ENCODE results near the gene SLC2A14. TPM values are rescaled to one million over a fixed set of nuclear protein-coding genes. Genes with fewer than 3 reads are reported as not detected.
"Not testable (repeated sequence)": the region's sequence is repeated elsewhere in the genome, so short reads cannot be mapped to it uniquely, and the experiment has no call there.

Gene SLC2A14
- 0.13 TPM in 1 of 2 replicates, not detected in the other for total RNA-seq (2021)
- Bru-seq, nascent RNA: percentile 10 among the genes with signal in this experiment
- BruChase-seq, experiment 1, labeled RNA remaining after a 2-hour chase: percentile 17 among the genes with signal in this experiment
- BruChase-seq, experiment 2, labeled RNA remaining after a 6-hour chase: percentile 9 among the genes with signal in this experiment
- long read RNA-seq, partial matches to known transcripts: 0 of 1 reads
- long read RNA-seq, other reads (novel, unspliced or antisense): 1 of 1 reads

DNA sequence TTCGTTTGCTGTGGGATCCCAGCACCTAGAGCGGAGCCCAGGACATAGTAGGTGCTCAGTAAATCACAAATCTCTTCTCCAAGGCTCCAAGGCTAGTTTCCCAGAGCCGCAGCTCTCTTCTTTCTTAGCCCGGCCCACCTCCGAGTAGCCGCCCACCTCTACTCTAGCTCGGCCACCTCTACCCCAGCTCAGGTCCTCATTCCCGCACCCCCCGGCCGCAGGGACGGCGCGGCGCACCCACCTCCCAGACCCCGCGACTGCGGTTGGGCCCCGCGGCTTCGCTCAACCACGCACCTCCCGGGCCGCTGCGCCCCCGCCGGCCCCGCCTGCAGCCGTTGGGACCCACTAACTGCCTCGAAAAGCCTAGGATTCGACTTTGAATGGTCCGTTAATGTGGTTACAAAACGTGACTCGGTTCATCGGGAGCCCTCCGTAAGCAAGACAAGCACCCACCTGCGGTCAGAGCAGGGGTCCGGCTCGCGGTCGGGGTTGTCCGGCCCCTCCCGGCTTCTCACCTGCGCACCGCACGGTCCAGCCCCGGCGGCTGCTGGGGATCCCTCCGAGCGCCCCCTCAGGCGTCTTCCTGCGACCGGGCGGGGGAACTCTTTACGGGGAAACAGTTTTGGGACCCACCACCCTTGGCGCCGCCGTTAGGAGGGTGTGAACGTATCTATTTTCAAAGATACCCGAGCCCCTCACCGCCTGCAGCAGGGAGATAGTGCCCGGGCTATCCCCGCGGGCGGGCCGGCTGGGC is at the start of gene SLC2A14:
Gene SLC2A14, minus strand, starts transcription at position 350 of the 754 bp plus-strand sequence. CDS start 3,035 bp downstream, outside the sequence.
- no TSS peak for BruUV-seq (replicated peaks)
- ChIA-PET CTCF (no interaction called here), POLR2A (ENCODE audit: unreplicated experiment) (no interaction called here)

DNA sequence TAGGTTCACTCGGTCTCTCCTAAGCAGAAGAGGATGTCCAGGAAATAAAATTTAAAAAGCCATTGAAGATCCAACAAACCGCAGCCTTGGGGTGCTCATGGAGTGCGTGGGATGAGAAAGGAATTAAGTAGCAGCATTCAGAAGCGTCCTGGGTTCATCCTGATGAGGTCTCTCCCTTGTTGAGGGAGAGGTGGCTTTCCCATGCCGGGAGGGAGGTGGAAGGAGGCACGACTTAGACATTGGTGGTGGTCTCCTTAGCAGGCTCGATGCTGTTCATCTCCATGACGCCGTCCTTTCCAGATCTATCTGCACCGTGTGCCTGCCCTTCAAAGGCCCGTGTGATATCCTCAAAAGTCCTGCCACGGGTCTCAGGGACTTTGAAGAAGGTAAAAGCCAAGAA is 48.5 kb upstream of the SLC2A14 start:
- intact Hi-C loops (cut with micrococcal nuclease; ENCODE audit: unreplicated experiment): not testable (repeated sequence)

More for the DNA sequence above, at the start of gene SLC2A14:
- intact Hi-C loops (cut with micrococcal nuclease; ENCODE audit: unreplicated experiment): no loop called here
- Histone ChIP-seq H3K4me3 (no peak within 1 kb of the TSS), H3K27ac (no peak within 1 kb of the TSS), H3K4me1 (replicated peaks; ENCODE audit: insufficient read depth) (peaks cover 4% of the 10 kb centered on the region; the same call in 1 of the 2 replicates), H3K9me3 (ENCODE audit: insufficient read depth, low read depth) (no peaks in the 10 kb centered on the region), H2AFZ (no peak within 1 kb of the TSS), H4K20me1 (ENCODE audit: insufficient read depth) (no peaks in the 10 kb centered on the region), H3K36me3 (ENCODE audit: low read depth) (no peaks in the 10 kb centered on the region), H3F3A (ENCODE audit: insufficient read depth, low read depth) (peaks cover 3% of the 10 kb centered on the region; the same call in 1 of the 2 replicates), H3K4me2 (no peak within 1 kb of the TSS), H3K79me2 (ENCODE audit: low read depth) (no peaks in the 10 kb centered on the region), H3K27me3 (ENCODE audit: insufficient read depth, low read depth) (no peaks in the 10 kb centered on the region), H3K9me2 (ENCODE audit: insufficient read depth) (no peaks in the 10 kb centered on the region)
- no peak for TF ChIP-seq EZH2 (IDR thresholded peaks at IDR 0.05; ENCODE audit: low read depth)
- TF ChIP-seq, protein P1, sequence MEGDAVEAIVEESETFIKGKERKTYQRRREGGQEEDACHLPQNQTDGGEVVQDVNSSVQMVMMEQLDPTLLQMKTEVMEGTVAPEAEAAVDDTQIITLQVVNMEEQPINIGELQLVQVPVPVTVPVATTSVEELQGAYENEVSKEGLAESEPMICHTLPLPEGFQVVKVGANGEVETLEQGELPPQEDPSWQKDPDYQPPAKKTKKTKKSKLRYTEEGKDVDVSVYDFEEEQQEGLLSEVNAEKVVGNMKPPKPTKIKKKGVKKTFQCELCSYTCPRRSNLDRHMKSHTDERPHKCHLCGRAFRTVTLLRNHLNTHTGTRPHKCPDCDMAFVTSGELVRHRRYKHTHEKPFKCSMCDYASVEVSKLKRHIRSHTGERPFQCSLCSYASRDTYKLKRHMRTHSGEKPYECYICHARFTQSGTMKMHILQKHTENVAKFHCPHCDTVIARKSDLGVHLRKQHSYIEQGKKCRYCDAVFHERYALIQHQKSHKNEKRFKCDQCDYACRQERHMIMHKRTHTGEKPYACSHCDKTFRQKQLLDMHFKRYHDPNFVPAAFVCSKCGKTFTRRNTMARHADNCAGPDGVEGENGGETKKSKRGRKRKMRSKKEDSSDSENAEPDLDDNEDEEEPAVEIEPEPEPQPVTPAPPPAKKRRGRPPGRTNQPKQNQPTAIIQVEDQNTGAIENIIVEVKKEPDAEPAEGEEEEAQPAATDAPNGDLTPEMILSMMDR (conservative IDR thresholded peaks at IDR 0.05): no peak
- no peak for DNase-seq

DNA sequence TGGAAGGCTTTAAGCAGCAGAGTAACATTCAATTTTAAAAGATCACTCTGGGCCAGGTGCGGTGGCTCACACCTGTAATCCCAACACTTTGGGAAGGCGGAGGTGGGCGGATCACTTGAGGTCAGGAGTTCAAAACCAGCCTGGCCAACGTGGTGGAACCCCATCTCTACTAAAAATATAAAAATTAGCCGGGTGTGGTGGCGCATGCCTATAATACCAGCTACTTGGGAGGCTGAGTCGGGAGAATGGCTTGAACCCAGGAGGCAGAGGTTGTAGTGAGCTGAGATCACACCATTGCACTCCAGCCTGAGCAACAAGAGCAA is 45.5 kb upstream of the SLC2A14 start:
- BruUV-seq (replicated peaks); DNase-seq; H4K20me1 ChIP-seq (ENCODE audit: insufficient read depth); H3K9me3 ChIP-seq (ENCODE audit: insufficient read depth, low read depth); H3K79me2 ChIP-seq (ENCODE audit: low read depth); H2AFZ ChIP-seq; intact Hi-C loops (cut with micrococcal nuclease; ENCODE audit: unreplicated experiment); H3K4me2 ChIP-seq; H3K27me3 ChIP-seq (ENCODE audit: insufficient read depth, low read depth); H3F3A ChIP-seq (ENCODE audit: insufficient read depth, low read depth); H3K4me1 ChIP-seq (replicated peaks; ENCODE audit: insufficient read depth); H3K9me2 ChIP-seq (ENCODE audit: insufficient read depth); H3K27ac ChIP-seq; H3K36me3 ChIP-seq (ENCODE audit: low read depth); H3K4me3 ChIP-seq: not testable (repeated sequence)
- ChIA-PET CTCF (interaction anchor here (0.6 to 1.0 kb wide), 3 partner anchors 11 to 684 kb away, joined by 3 to 7 read pairs (median 6); no protein-coding TSS in a partner anchor), POLR2A (ENCODE audit: unreplicated experiment) (interaction anchor here (0.6 to 0.9 kb wide), 2 partner anchors 10 to 853 kb away, joined by 5 to 8 read pairs; no protein-coding TSS in a partner anchor)

More for the DNA sequence above, 48.5 kb upstream of the SLC2A14 start:
- H3K4me3 ChIP-seq; H3K27ac ChIP-seq; H3K36me3 ChIP-seq (ENCODE audit: low read depth); POLR2A ChIA-PET (ENCODE audit: unreplicated experiment); H3K9me2 ChIP-seq (ENCODE audit: insufficient read depth); H2AFZ ChIP-seq; H3K79me2 ChIP-seq (ENCODE audit: low read depth); H4K20me1 ChIP-seq (ENCODE audit: insufficient read depth); CTCF ChIA-PET; H3K4me1 ChIP-seq (replicated peaks; ENCODE audit: insufficient read depth); BruUV-seq (replicated peaks); H3K9me3 ChIP-seq (ENCODE audit: insufficient read depth, low read depth); H3K4me2 ChIP-seq; H3K27me3 ChIP-seq (ENCODE audit: insufficient read depth, low read depth); H3F3A ChIP-seq (ENCODE audit: insufficient read depth, low read depth); DNase-seq: not testable (repeated sequence)

All from PC-9 (cell line).